Right kidney (tissue), 1 donor: Measurements from ENCODE around the gene KIRREL2.
A peak's percentile ranks its signal among the peaks of the same experiment; 100 is the strongest.

Experiments
- DNase-seq: peaks from one replicate; pipeline ENCODE4 v3.0.0-alpha.2; 2016

KIRREL2 gene

GRCh38 chr19:35844482-35845214 lies 12.1 kb upstream of the KIRREL2 start:
- DNase-seq: no peak

- peak; percentile 29 for DNase-seq
Observed at GRCh38 chr19:35845215-35846037, 11.3 kb upstream of the KIRREL2 start.

- DNase-seq: no peak
Observed at GRCh38 chr19:35846038-35846668, 10.6 kb upstream of the KIRREL2 start.

- no peak for DNase-seq
Observed at GRCh38 chr19:35847911-35848310, 8.8 kb upstream of the KIRREL2 start.

GRCh38 chr19:35848486-35848885 lies 8.2 kb upstream of the KIRREL2 start:
- no peak for DNase-seq

- no peak for DNase-seq
Observed at GRCh38 chr19:35848919-35849505, 7.7 kb upstream of the KIRREL2 start.

- no peak for DNase-seq
Observed at GRCh38 chr19:35851213-35852028, 5.3 kb upstream of the KIRREL2 start.

- peak; percentile 58 for DNase-seq
Observed at GRCh38 chr19:35852029-35852780, 4.5 kb upstream of the KIRREL2 start, which contains the start of gene NPHS1. Gene NPHS1 (minus strand): TSS chr19:35852504. CDS start chr19:35851837, 667 bp downstream.

GRCh38 chr19:35853038-35853756 lies 3.5 kb upstream of the KIRREL2 start:
- no peak for DNase-seq

GRCh38 chr19:35858311-35858710 lies 1.6 kb downstream of the KIRREL2 start:
- no peak for DNase-seq

GRCh38 chr19:35859414-35859813 lies 2.7 kb downstream of the KIRREL2 start:
- no peak for DNase-seq

GRCh38 chr19:35860436-35860817 lies 3.7 kb downstream of the KIRREL2 start:
- DNase-seq: no peak

- peak; percentile 46 for DNase-seq
Observed at GRCh38 chr19:35860818-35861639, 4.3 kb downstream of the KIRREL2 start.

GRCh38 chr19:35861640-35862160 lies 5.0 kb downstream of the KIRREL2 start:
- DNase-seq: no peak

GRCh38 chr19:35862528-35862927 lies 5.8 kb downstream of the KIRREL2 start:
- DNase-seq: no peak

- DNase-seq: no peak
Observed at GRCh38 chr19:35863018-35863417, 6.3 kb downstream of the KIRREL2 start.

- DNase-seq: peak; percentile 60
Observed at GRCh38 chr19:35868172-35868822, 11.6 kb downstream of the KIRREL2 start, which contains the start of gene APLP1. Gene APLP1 (plus strand): TSS chr19:35868574. CDS start chr19:35868637, 63 bp downstream.

- DNase-seq: peak; percentile 51
Observed at GRCh38 chr19:35868823-35869326, 12.2 kb downstream of the KIRREL2 start.
